ENCODE results near the gene DDX49. TPM values are rescaled to one million over a fixed set of nuclear protein-coding genes. Genes with fewer than 3 reads are reported as not detected.
A peak's percentile ranks its signal among the peaks of the same experiment; 100 is the strongest.

The DDX49 gene
- total RNA-seq, 1 experiment from 2014 or later: 51.9 TPM

DNA sequence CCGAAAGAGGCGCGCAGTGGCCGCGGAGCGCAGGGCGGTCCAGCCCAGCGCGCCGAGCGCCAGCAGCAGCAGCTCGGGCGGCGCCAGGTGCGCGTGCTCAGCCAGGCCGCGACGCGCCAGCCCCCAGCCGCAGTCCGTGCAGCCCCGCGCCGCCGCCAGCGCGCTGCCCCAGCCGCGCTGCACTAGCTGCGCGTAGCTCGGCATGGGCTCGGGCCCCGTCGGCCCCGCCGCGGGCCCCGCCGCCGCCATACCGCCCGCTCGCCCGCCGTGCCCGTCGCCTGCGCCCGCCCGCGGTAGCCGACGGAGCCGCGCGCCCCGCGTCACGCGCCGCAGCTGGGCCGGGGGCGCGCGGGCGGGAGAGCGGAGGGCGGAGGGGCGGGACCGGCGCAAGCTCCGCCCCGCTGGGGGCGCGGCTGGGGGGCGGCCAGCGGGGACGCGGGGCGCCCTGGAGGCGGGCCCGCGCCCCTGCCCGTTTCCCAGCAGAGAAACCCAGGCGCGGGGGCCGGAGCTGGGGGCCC is 23.6 kb upstream of the DDX49 start, which contains the start of gene CERS1:
Gene CERS1 (minus strand): TSS at position 335 of the 518 bp plus-strand sequence. CDS start 86 bp downstream, at position 249.
- CTCF ChIA-PET: no interaction called here
- H3K4me1 ChIP-seq (ENCODE audit: control insufficient read depth in 1 of 2, insufficient read depth in 2 of 2, low read length in 2 of 2): peaks cover 0 to 4% of the 10 kb centered on the region in 2 experiments; a peak in 2 of 4 replicates
- peaks cover 0 to 3% of the 10 kb centered on the region in 2 experiments; a peak in 1 of 4 replicates for H3K36me3 ChIP-seq (ENCODE audit: control insufficient read depth in 1 of 2, insufficient read depth in 2 of 2, low read length in 2 of 2)
- H2AFZ ChIP-seq (ENCODE audit: low read depth, low read length, poor library complexity, severe bottlenecking): no peak within 1 kb of the TSS
- H3K9ac ChIP-seq (ENCODE audit: low read length): peak within 1 kb of the TSS; percentile 50
- no peaks in the 10 kb centered on the region for H3K27me3 ChIP-seq (ENCODE audit: insufficient read depth, low read length)
- no peak for DNase-seq (ENCODE audit: low read depth, low spot score)
- RAD21 ChIA-PET (ENCODE audit: low non-redundant PET in 1 of 2, low total read pairs in 2 of 2, uncharacterized antibody in 2 of 2, unreplicated experiment in 2 of 2): no interaction called here
- no peaks in the 10 kb centered on the region for H4K20me1 ChIP-seq (ENCODE audit: insufficient read depth)
- no TSS peak for BruUV-seq (replicated peaks)
- POLR2A ChIA-PET: no interaction called here
- TF ChIP-seq, protein P1, sequence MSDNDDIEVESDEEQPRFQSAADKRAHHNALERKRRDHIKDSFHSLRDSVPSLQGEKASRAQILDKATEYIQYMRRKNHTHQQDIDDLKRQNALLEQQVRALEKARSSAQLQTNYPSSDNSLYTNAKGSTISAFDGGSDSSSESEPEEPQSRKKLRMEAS (IDR thresholded peaks at IDR 0.05): no peak
- no peak for TF ChIP-seq CBX3 (IDR thresholded peaks at IDR 0.05; ENCODE audit: low read depth)
- no peak for TF ChIP-seq EZH2phosphoT487 (IDR thresholded peaks at IDR 0.05; ENCODE audit: borderline replicate concordance)
- no peaks in the 10 kb centered on the region for H3K9me2 ChIP-seq (ENCODE audit: insufficient read depth)
- peak; percentile 19; the same call in 1 of the 2 replicates for ATAC-seq
- peak within 1 kb of the TSS; percentile 35 to 56 for H3K4me3 ChIP-seq (replicated peaks in 1 of 2; ENCODE audit: low read depth in 1 of 2, low read length in 2 of 2)
- H3K9me3 ChIP-seq (ENCODE audit: control insufficient read depth in 1 of 2, insufficient read depth in 1 of 2, low read depth in 1 of 2, low read length in 2 of 2): no peaks in the 10 kb centered on the region
- no peaks in the 10 kb centered on the region for H3K79me2 ChIP-seq (ENCODE audit: insufficient read depth, low read length)
- H3K27ac ChIP-seq (ENCODE audit: low read depth, low read length): peak within 1 kb of the TSS; percentile 40; the same call in 1 of the 2 replicates
- H3K4me2 ChIP-seq (ENCODE audit: low read length): peak within 1 kb of the TSS; percentile 74
- intact Hi-C loops (cut with micrococcal nuclease): loop anchor here (1.0 kb wide), 1 partner anchor 90 kb away; no protein-coding TSS in a partner anchor

DNA sequence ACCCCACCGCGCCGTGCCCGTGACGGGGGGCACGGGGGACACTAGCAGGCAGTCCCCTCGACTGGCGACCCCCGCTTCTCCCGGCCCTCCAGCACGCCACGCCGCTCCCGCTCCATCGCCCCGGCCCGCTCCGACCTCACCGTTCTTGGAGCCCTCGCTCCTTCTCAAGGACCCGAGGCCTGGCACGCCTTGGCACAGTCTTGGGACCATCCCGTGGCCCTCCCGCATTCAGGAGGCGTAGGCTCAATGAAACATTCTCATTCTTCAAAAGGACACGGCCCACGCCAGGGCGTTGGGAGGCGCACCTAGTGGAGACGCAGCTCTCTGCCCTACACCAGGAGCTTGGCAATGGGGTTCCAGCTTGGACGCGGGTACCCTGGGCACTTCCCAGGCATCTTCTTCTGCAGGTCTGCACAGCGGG is 23.1 kb upstream of the DDX49 start:
- Histone ChIP-seq H3K4me3 (replicated peaks in 1 of 2; ENCODE audit: low read depth in 1 of 2, low read length in 2 of 2) (no peak overlapping the region), H3K27me3 (ENCODE audit: insufficient read depth, low read length) (no peaks in the 10 kb centered on the region), H3K36me3 (ENCODE audit: control insufficient read depth in 1 of 2, insufficient read depth in 2 of 2, low read length in 2 of 2) (peaks cover 0 to 8% of the 10 kb centered on the region in 2 experiments; a peak in 3 of 4 replicates), H3K9me3 (ENCODE audit: control insufficient read depth in 1 of 2, insufficient read depth in 1 of 2, low read depth in 1 of 2, low read length in 2 of 2) (no peaks in the 10 kb centered on the region), H3K4me1 (ENCODE audit: control insufficient read depth in 1 of 2, insufficient read depth in 2 of 2, low read length in 2 of 2) (peaks cover 0 to 4% of the 10 kb centered on the region in 2 experiments; a peak in 2 of 4 replicates), H3K4me2 (ENCODE audit: low read length) (no peak overlapping the region), H3K27ac (ENCODE audit: low read depth, low read length) (no peak overlapping the region), H4K20me1 (ENCODE audit: insufficient read depth) (no peaks in the 10 kb centered on the region), H3K79me2 (ENCODE audit: insufficient read depth, low read length) (no peaks in the 10 kb centered on the region), H3K9ac (ENCODE audit: low read length) (no peak overlapping the region), H2AFZ (ENCODE audit: low read depth, low read length, poor library complexity, severe bottlenecking) (no peak overlapping the region), H3K9me2 (ENCODE audit: insufficient read depth) (no peaks in the 10 kb centered on the region)
- ChIA-PET RAD21 (ENCODE audit: low non-redundant PET in 1 of 2, low total read pairs in 2 of 2, uncharacterized antibody in 2 of 2, unreplicated experiment in 2 of 2) (no interaction called here), POLR2A (no interaction called here), CTCF (no interaction called here)
- intact Hi-C loops (cut with micrococcal nuclease): no loop called here
- ATAC-seq (no peak), DNase-seq (ENCODE audit: low read depth, low spot score) (no peak)
- BruUV-seq (replicated peaks): no TSS peak
- no peak for TF ChIP-seq ZFX (IDR thresholded peaks at IDR 0.05)
- TF ChIP-seq SP1 (IDR thresholded peaks at IDR 0.05; ENCODE audit: low read depth): no peak
- no peak for TF ChIP-seq ZNF274 (IDR thresholded peaks at IDR 0.05; ENCODE audit: low read depth, low read length)
- TF ChIP-seq CBX3 (IDR thresholded peaks at IDR 0.05; ENCODE audit: low read depth): no peak
- no peak for TF ChIP-seq ELF1 (IDR thresholded peaks at IDR 0.05; ENCODE audit: borderline replicate concordance, low read depth)
- TF ChIP-seq, protein P2, sequence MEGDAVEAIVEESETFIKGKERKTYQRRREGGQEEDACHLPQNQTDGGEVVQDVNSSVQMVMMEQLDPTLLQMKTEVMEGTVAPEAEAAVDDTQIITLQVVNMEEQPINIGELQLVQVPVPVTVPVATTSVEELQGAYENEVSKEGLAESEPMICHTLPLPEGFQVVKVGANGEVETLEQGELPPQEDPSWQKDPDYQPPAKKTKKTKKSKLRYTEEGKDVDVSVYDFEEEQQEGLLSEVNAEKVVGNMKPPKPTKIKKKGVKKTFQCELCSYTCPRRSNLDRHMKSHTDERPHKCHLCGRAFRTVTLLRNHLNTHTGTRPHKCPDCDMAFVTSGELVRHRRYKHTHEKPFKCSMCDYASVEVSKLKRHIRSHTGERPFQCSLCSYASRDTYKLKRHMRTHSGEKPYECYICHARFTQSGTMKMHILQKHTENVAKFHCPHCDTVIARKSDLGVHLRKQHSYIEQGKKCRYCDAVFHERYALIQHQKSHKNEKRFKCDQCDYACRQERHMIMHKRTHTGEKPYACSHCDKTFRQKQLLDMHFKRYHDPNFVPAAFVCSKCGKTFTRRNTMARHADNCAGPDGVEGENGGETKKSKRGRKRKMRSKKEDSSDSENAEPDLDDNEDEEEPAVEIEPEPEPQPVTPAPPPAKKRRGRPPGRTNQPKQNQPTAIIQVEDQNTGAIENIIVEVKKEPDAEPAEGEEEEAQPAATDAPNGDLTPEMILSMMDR (IDR thresholded peaks at IDR 0.05 in 2 of 3, conservative IDR thresholded peaks at IDR 0.05 in 1 of 3; ENCODE audit: borderline replicate concordance in 1 of 3, insufficient read depth in 1 of 3, low read depth in 2 of 3, low read length in 2 of 3): no peak
- no peak for TF ChIP-seq SIN3A (IDR thresholded peaks at IDR 0.05; ENCODE audit: low read depth)
- no peak for TF ChIP-seq POLR2A (IDR thresholded peaks at IDR 0.05; ENCODE audit: borderline replicate concordance, extremely low read depth, insufficient read depth, insufficient read length)
- TF ChIP-seq EZH2phosphoT487 (IDR thresholded peaks at IDR 0.05; ENCODE audit: borderline replicate concordance): no peak
- TF ChIP-seq POLR2AphosphoS5 (IDR thresholded peaks at IDR 0.05; ENCODE audit: low read depth, low read length): no peak
- no peak for TF ChIP-seq YY1 (IDR thresholded peaks at IDR 0.05; ENCODE audit: extremely low read depth, insufficient replicate concordance, low read depth, low read length)
- no peak for TF ChIP-seq CEBPB (IDR thresholded peaks at IDR 0.05; ENCODE audit: low read depth)
- no peak for TF ChIP-seq JUND (IDR thresholded peaks at IDR 0.05)
- TF ChIP-seq, protein P3, sequence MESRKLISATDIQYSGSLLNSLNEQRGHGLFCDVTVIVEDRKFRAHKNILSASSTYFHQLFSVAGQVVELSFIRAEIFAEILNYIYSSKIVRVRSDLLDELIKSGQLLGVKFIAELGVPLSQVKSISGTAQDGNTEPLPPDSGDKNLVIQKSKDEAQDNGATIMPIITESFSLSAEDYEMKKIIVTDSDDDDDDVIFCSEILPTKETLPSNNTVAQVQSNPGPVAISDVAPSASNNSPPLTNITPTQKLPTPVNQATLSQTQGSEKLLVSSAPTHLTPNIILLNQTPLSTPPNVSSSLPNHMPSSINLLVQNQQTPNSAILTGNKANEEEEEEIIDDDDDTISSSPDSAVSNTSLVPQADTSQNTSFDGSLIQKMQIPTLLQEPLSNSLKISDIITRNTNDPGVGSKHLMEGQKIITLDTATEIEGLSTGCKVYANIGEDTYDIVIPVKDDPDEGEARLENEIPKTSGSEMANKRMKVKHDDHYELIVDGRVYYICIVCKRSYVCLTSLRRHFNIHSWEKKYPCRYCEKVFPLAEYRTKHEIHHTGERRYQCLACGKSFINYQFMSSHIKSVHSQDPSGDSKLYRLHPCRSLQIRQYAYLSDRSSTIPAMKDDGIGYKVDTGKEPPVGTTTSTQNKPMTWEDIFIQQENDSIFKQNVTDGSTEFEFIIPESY (IDR thresholded peaks at IDR 0.05; ENCODE audit: extremely low read depth, insufficient replicate concordance, low read length): no peak
- TF ChIP-seq RAD21 (IDR thresholded peaks at IDR 0.05; ENCODE audit: low read depth): no peak

Measured in HCT116 (cell line).